ENCODE results near the gene PBRM1.

The PBRM1 gene

GRCh38 chr3:52536369-52537164, 149.1 kb downstream of the PBRM1 start, which contains the start of gene UQCC5:
Gene UQCC5 (plus strand): TSS chr3:52536605. CDS start chr3:52536756, 151 bp downstream.
- Histone ChIP-seq H3K36me3 (ENCODE audit: insufficient read depth, low read length) (no peaks in the 10 kb centered on the region), H3K4me3 (peak within 1 kb of the TSS; percentile 85), H3K27ac (no peak within 1 kb of the TSS), H3K9ac (ENCODE audit: insufficient read length) (peak within 1 kb of the TSS; percentile 87), H3K9me3 (ENCODE audit: low read depth, low read length) (no peaks in the 10 kb centered on the region)
- no peak for TF ChIP-seq EZH2 (IDR thresholded peaks at IDR 0.05)
- TF ChIP-seq POLR2AphosphoS5 (IDR thresholded peaks at IDR 0.05; ENCODE audit: borderline replicate concordance, low read depth, low read length): peak; percentile 99
- TF ChIP-seq FOXP2 (optimal IDR thresholded peaks at IDR 0.05; ENCODE audit: control extremely low read depth, extremely low read length, insufficient read depth): no peak
- DNase-seq (ENCODE audit: low read depth, low spot score): peak; percentile 45

GRCh38 chr3:52536112-52536368, 149.7 kb downstream of the PBRM1 start:
- no peak overlapping the region for H3K27ac ChIP-seq
- H3K36me3 ChIP-seq (ENCODE audit: insufficient read depth, low read length): no peaks in the 10 kb centered on the region
- peak overlapping the region; percentile 19; the same call in 1 of the 2 replicates for H3K4me3 ChIP-seq
- no peak for DNase-seq (ENCODE audit: low read depth, low spot score)
- H3K9me3 ChIP-seq (ENCODE audit: low read depth, low read length): no peaks in the 10 kb centered on the region
- no peak overlapping the region for H3K9ac ChIP-seq (ENCODE audit: insufficient read length)
- TF ChIP-seq POLR2AphosphoS5 (IDR thresholded peaks at IDR 0.05; ENCODE audit: borderline replicate concordance, low read depth, low read length): no peak

- Histone ChIP-seq H3K27ac (peak overlapping the region; percentile 31; the same call in 1 of the 2 replicates), H3K9ac (ENCODE audit: insufficient read length) (no peak overlapping the region), H3K4me3 (0 out of 2 replicates have a peak overlapping the region, but pooled peaks have one; percentile 19), H3K36me3 (ENCODE audit: insufficient read depth, low read length) (no peaks in the 10 kb centered on the region), H3K9me3 (ENCODE audit: low read depth, low read length) (no peaks in the 10 kb centered on the region)
- no peak for DNase-seq (ENCODE audit: low read depth, low spot score)
- TF ChIP-seq POLR2AphosphoS5 (IDR thresholded peaks at IDR 0.05; ENCODE audit: borderline replicate concordance, low read depth, low read length) (no peak), EZH2 (IDR thresholded peaks at IDR 0.05) (no peak), FOXP2 (optimal IDR thresholded peaks at IDR 0.05; ENCODE audit: control extremely low read depth, extremely low read length, insufficient read depth) (no peak)
Observed at GRCh38 chr3:52535411-52536111, 150.2 kb downstream of the PBRM1 start.

GRCh38 chr3:52534281-52535183, 151.2 kb downstream of the PBRM1 start:
- Histone ChIP-seq H3K4me3 (no peak overlapping the region), H3K9ac (ENCODE audit: insufficient read length) (no peak overlapping the region), H3K9me3 (ENCODE audit: low read depth, low read length) (no peaks in the 10 kb centered on the region), H3K27ac (peak overlapping the region; percentile 31; the same call in 1 of the 2 replicates), H3K36me3 (ENCODE audit: insufficient read depth, low read length) (no peaks in the 10 kb centered on the region)
- DNase-seq (ENCODE audit: low read depth, low spot score): no peak
- no peak for TF ChIP-seq POLR2AphosphoS5 (IDR thresholded peaks at IDR 0.05; ENCODE audit: borderline replicate concordance, low read depth, low read length)
- TF ChIP-seq FOXP2 (optimal IDR thresholded peaks at IDR 0.05; ENCODE audit: control extremely low read depth, extremely low read length, insufficient read depth): no peak

GRCh38 chr3:52533623-52534280, 152.0 kb downstream of the PBRM1 start, which contains the start of gene NT5DC2:
Gene NT5DC2 (minus strand): TSS chr3:52533857. CDS start chr3:52533737, 120 bp downstream.
- TF ChIP-seq FOXP2 (optimal IDR thresholded peaks at IDR 0.05; ENCODE audit: control extremely low read depth, extremely low read length, insufficient read depth) (no peak), POLR2AphosphoS5 (IDR thresholded peaks at IDR 0.05; ENCODE audit: borderline replicate concordance, low read depth, low read length) (no peak), EZH2 (IDR thresholded peaks at IDR 0.05) (no peak)
- Histone ChIP-seq H3K27ac (no peak within 1 kb of the TSS), H3K9me3 (ENCODE audit: low read depth, low read length) (no peaks in the 10 kb centered on the region), H3K36me3 (ENCODE audit: insufficient read depth, low read length) (no peaks in the 10 kb centered on the region; the same call in 1 of the 2 replicates), H3K9ac (ENCODE audit: insufficient read length) (peak within 1 kb of the TSS; percentile 71), H3K4me3 (peak within 1 kb of the TSS; percentile 78)
- DNase-seq (ENCODE audit: low read depth, low spot score): no peak

GRCh38 chr3:52532838-52533622, 152.7 kb downstream of the PBRM1 start:
- TF ChIP-seq FOXP2 (optimal IDR thresholded peaks at IDR 0.05; ENCODE audit: control extremely low read depth, extremely low read length, insufficient read depth): no peak
- TF ChIP-seq POLR2AphosphoS5 (IDR thresholded peaks at IDR 0.05; ENCODE audit: borderline replicate concordance, low read depth, low read length): no peak
- TF ChIP-seq EZH2 (IDR thresholded peaks at IDR 0.05): no peak
- Histone ChIP-seq H3K36me3 (ENCODE audit: insufficient read depth, low read length) (no peaks in the 10 kb centered on the region; the same call in 1 of the 2 replicates), H3K9me3 (ENCODE audit: low read depth, low read length) (no peaks in the 10 kb centered on the region), H3K4me3 (peak overlapping the region; percentile 78), H3K9ac (ENCODE audit: insufficient read length) (peak overlapping the region; percentile 71), H3K27ac (no peak overlapping the region)
- no peak for DNase-seq (ENCODE audit: low read depth, low spot score)

GRCh38 chr3:52532517-52532837, 153.2 kb downstream of the PBRM1 start:
- Histone ChIP-seq H3K27ac (no peak overlapping the region), H3K9me3 (ENCODE audit: low read depth, low read length) (no peaks in the 10 kb centered on the region), H3K36me3 (ENCODE audit: insufficient read depth, low read length) (no peaks in the 10 kb centered on the region; the same call in 1 of the 2 replicates), H3K4me3 (peak overlapping the region; percentile 78), H3K9ac (ENCODE audit: insufficient read length) (peak overlapping the region; percentile 71)
- DNase-seq (ENCODE audit: low read depth, low spot score): no peak
- TF ChIP-seq EZH2 (IDR thresholded peaks at IDR 0.05) (no peak), FOXP2 (optimal IDR thresholded peaks at IDR 0.05; ENCODE audit: control extremely low read depth, extremely low read length, insufficient read depth) (no peak), POLR2AphosphoS5 (IDR thresholded peaks at IDR 0.05; ENCODE audit: borderline replicate concordance, low read depth, low read length) (no peak)

Measured in SK-N-MC (cell line).